K562 (cell line): ENCODE data around the gene CXCL1. TPM values are rescaled to one million over a fixed set of nuclear protein-coding genes. Genes with fewer than 3 reads are reported as not detected.

Source experiments
- ATAC-seq: fragments of 200-7000 bp; cut with Tn5 transposase; 3 replicates; pipeline ENCODE4 v1.9.1; 2020; ENCODE audit warnings: moderate library complexity
- BruUV-seq: library from RNA; stranded (reverse); fragments of 400-500 nt; replicated peaks from 2 replicates; lab custom pipeline; 2021; lab: Mats Ljungman, UMichigan
- CTCF ChIA-PET: fragments of 300-600 bp; formaldehyde crosslinking; extraction: SDS; loops from one replicate; lab custom pipeline; 2021; ENCODE audit warnings: low intra/inter-chr PET ratio; lab: Yijun Ruan, JAX
- POLR2A ChIA-PET: fragments of 300-600, 350-650 bp; sonication (Branson Sonifier 250); formaldehyde crosslinking; extraction: SDS; loops from one replicate; lab custom pipeline; 2021; ENCODE audit warnings: antibody characterized with exemption, inconsistent platforms; lab: Yijun Ruan, JAX
- DNase-seq, 4 experiments: peaks; one replicate each; pipeline versions ENCODE4 v3.0.0 to v3.0.0-alpha.2; 2011 to 2018; ENCODE audit warnings: low spot score in 3 of 4, mixed read lengths in 3 of 4; ENCODE audit errors: extremely low read depth in 1 of 4
- FAIRE-seq: peaks from 2 replicates; lab custom pipeline; 2011; peaks lifted over from hg19 to GRCh38; lab: Jason Lieb, UNC
- H2AFZ ChIP-seq: 2 replicates; pipeline ENCODE4 v1.6.0; 2011; ENCODE audit warnings: low read depth, low read length, control low read depth, inconsistent platforms
- H3K27ac ChIP-seq: fragments of 200-600 bp; 3 replicates; pipeline ENCODE4 v1.8.0; 2011; ENCODE audit warnings: low read depth, mild to moderate bottlenecking, control low read depth, inconsistent platforms, low read length, moderate library complexity, mixed read lengths; ENCODE audit errors: extremely low read depth
- H3K27me3 ChIP-seq, 2 experiments: fragments of 300-600 bp in 1 of 2; 2 replicates in 1 of 2; 3 replicates in 1 of 2; pipeline versions ENCODE4 v1.6.0 to v1.8.0; 2011; ENCODE audit warnings: inconsistent platforms in 2 of 2, low read length in 2 of 2, mild to moderate bottlenecking in 1 of 2, mixed read lengths in 1 of 2, moderate library complexity in 1 of 2; ENCODE audit not compliant: control insufficient read depth in 2 of 2, insufficient read depth in 2 of 2
- H3K36me3 ChIP-seq: fragments of 300-600 bp; 3 replicates; pipeline ENCODE4 v1.8.0; 2011; ENCODE audit warnings: mild to moderate bottlenecking, low read length, inconsistent platforms; ENCODE audit not compliant: control insufficient read depth, insufficient read depth
- H3K4me1 ChIP-seq, 2 experiments: fragments of 200-600 bp in 1 of 2; replicated peaks in 1 of 2; 2 replicates in 1 of 2; 3 replicates in 1 of 2; pipeline versions ENCODE4 v1.5.1 to v1.8.0; 2011; ENCODE audit warnings: inconsistent platforms in 2 of 2, low read length in 2 of 2, mild to moderate bottlenecking in 1 of 2, mixed read lengths in 1 of 2, moderate library complexity in 1 of 2; ENCODE audit not compliant: control insufficient read depth in 2 of 2, insufficient read depth in 2 of 2
- H3K4me2 ChIP-seq: 2 replicates; pipeline ENCODE4 v1.6.1; 2011; ENCODE audit warnings: low read length, control low read depth, inconsistent platforms, mixed read lengths; ENCODE audit not compliant: insufficient read depth
- H3K4me3 ChIP-seq: fragments of 200-600 bp; sonication (generic), shearing (Covaris generic); 2 replicates; pipeline ENCODE4 v1.5.1; 2016; ENCODE audit warnings: control low read depth, inconsistent platforms
- H3K79me2 ChIP-seq: fragments of 200-600 bp; 3 replicates; pipeline ENCODE4 v1.8.0; 2011; ENCODE audit warnings: low read length, inconsistent platforms; ENCODE audit not compliant: control insufficient read depth, insufficient read depth
- H3K9ac ChIP-seq, 2 experiments: 2 replicates each; pipeline versions ENCODE4 v1.6.0 to v1.6.1; 2011; ENCODE audit warnings: low read depth in 2 of 2, low read length in 2 of 2, control low read depth in 1 of 2, inconsistent platforms in 1 of 2, mild to moderate bottlenecking in 1 of 2, mixed read lengths in 1 of 2; ENCODE audit not compliant: insufficient read depth in 1 of 2
- H3K9me1 ChIP-seq: one replicate; pipeline ENCODE4 v1.6.0; 2011; ENCODE audit warnings: inconsistent platforms, mild to moderate bottlenecking, low read length, moderate library complexity; ENCODE audit not compliant: control insufficient read depth, insufficient read depth
- H3K9me3 ChIP-seq: replicated peaks from 2 replicates; pipeline ENCODE4 v1.5.1; 2011; ENCODE audit warnings: low read depth, low read length, inconsistent platforms; ENCODE audit not compliant: control insufficient read depth, insufficient read depth
- H4K20me1 ChIP-seq: replicated peaks from 2 replicates; pipeline ENCODE4 v1.6.1; 2011; ENCODE audit warnings: low read length, inconsistent platforms, mixed read lengths; ENCODE audit not compliant: control insufficient read depth, insufficient read depth
- ATF7 ChIP-seq: fragments of 450-650 bp; IDR thresholded peaks from 2 replicates; pipeline ENCODE4 v1.7.1; 2014; ENCODE audit warnings: mild to moderate bottlenecking, moderate library complexity
- CEBPG ChIP-seq, 3 experiments: fragments of 200-800 bp in 1 of 3; sonication (Bioruptor generic) in 1 of 3; sonication (generic) in 1 of 3; formaldehyde crosslinking in 1 of 3; IDR thresholded peaks in 2 of 3; conservative IDR thresholded peaks in 1 of 3; 2 replicates each; pipeline versions ENCODE4 v1.6.1 to v1.8.0; 2016 to 2022; ENCODE audit warnings: missing compliant biosample characterization in 2 of 3, missing genetic modification characterization in 2 of 3, mild to moderate bottlenecking in 1 of 3, missing genetic modification reagents in 1 of 3
- DMBX1 ChIP-seq: fragments of 250-450 bp; sonication (Bioruptor Pico); IDR thresholded peaks from 2 replicates; pipeline ENCODE4 v1.8.0; 2022; ENCODE audit warnings: inconsistent platforms, mild to moderate bottlenecking, moderate library complexity, borderline replicate concordance
- EP300 ChIP-seq: IDR thresholded peaks from 2 replicates; pipeline ENCODE4 v1.6.1; 2012; ENCODE audit warnings: low read length, improper control_type of control experiment
- EWSR1 ChIP-seq: fragments of 450-650 bp; IDR thresholded peaks from 2 replicates; pipeline ENCODE4 v1.6.1; 2018; ENCODE audit warnings: borderline replicate concordance, mild to moderate bottlenecking, low read depth, moderate library complexity; ENCODE audit not compliant: partially characterized antibody
- MECOM ChIP-seq: fragments of 250-450 bp; sonication (Bioruptor Pico); IDR thresholded peaks from 2 replicates; pipeline ENCODE4 v1.8.0; 2022; ENCODE audit warnings: inconsistent platforms
- MIER1 ChIP-seq: fragments of 450-650 bp; IDR thresholded peaks from 2 replicates; pipeline ENCODE4 v1.6.1; 2016; ENCODE audit warnings: antibody characterized with exemption, mild to moderate bottlenecking, low read depth
- NFIX ChIP-seq: fragments of 250-450 bp; sonication (Bioruptor Pico); IDR thresholded peaks from 2 replicates; pipeline ENCODE4 v1.4.0; 2020; ENCODE audit warnings: low read depth, mild to moderate bottlenecking, moderate library complexity
- NFRKB ChIP-seq: fragments of 450-650 bp; IDR thresholded peaks from 2 replicates; pipeline ENCODE4 v1.6.1; 2016; ENCODE audit warnings: low read depth
- PHF8 ChIP-seq: fragments of 200-600 bp; sonication (generic); IDR thresholded peaks from 2 replicates; pipeline ENCODE4 v1.6.1; 2012; ENCODE audit warnings: mixed run types, mild to moderate bottlenecking, inconsistent platforms, low read length, moderate library complexity, borderline replicate concordance
- PTRF ChIP-seq: fragments of 450-650 bp; IDR thresholded peaks from 2 replicates; pipeline ENCODE4 v1.6.1; 2016; ENCODE audit warnings: mild to moderate bottlenecking, missing genetic modification characterization, missing compliant biosample characterization
- RBM39 ChIP-seq: fragments of 200-400 bp; formaldehyde crosslinking; optimal IDR thresholded peaks from 2 replicates; pipeline ENCODE3; 2018; ENCODE audit warnings: low read depth, low read length
- SMARCA5 ChIP-seq: fragments of 450-650 bp; IDR thresholded peaks from 2 replicates; pipeline ENCODE4 v1.6.1; 2016
- SPI1 ChIP-seq: IDR thresholded peaks from 2 replicates; pipeline ENCODE4 v1.6.1; 2011; ENCODE audit warnings: low read depth, low read length, control low read depth, borderline replicate concordance
- SUPT5H ChIP-seq: fragments of 450-650 bp; IDR thresholded peaks from 2 replicates; pipeline ENCODE4 v1.6.1; 2016
- ZBTB17 ChIP-seq: fragments of 450-650 bp; formaldehyde crosslinking; IDR thresholded peaks from 2 replicates; pipeline ENCODE4 v1.4.0; 2020; ENCODE audit warnings: mild to moderate bottlenecking
- ZC3H8 ChIP-seq: fragments of 450-650 bp; IDR thresholded peaks from 2 replicates; pipeline ENCODE4 v1.6.1; 2017
- ZNF224 ChIP-seq: sonication (generic); formaldehyde crosslinking; IDR thresholded peaks from 2 replicates; pipeline ENCODE4 v1.8.0; 2022; ENCODE audit warnings: mild to moderate bottlenecking, missing genetic modification reagents
- ZNF354B ChIP-seq: fragments of 250-450 bp; sonication (Bioruptor Pico); IDR thresholded peaks from 2 replicates; pipeline ENCODE4 v1.4.0; 2020
- ZNF444 ChIP-seq: fragments of 250-450 bp; sonication (Bioruptor Pico); IDR thresholded peaks from 2 replicates; pipeline ENCODE4 v1.4.0; 2020; ENCODE audit warnings: mild to moderate bottlenecking, moderate library complexity
- ZNF696 ChIP-seq: fragments of 250-450 bp; sonication (Bioruptor Pico); conservative IDR thresholded peaks from 2 replicates; pipeline ENCODE4 v1.4.0; 2020; ENCODE audit warnings: mild to moderate bottlenecking, moderate library complexity
- ZNF785 ChIP-seq: fragments of 250-450 bp; sonication (Bioruptor Pico); IDR thresholded peaks from 2 replicates; pipeline ENCODE4 v1.4.0; 2020; ENCODE audit warnings: mild to moderate bottlenecking
- ZZZ3 ChIP-seq: fragments of 450-650 bp; IDR thresholded peaks from 2 replicates; pipeline ENCODE4 v1.6.1; 2016; ENCODE audit warnings: antibody characterized with exemption, mild to moderate bottlenecking, moderate library complexity
- WGBS: fragments of 100-300 bp; shearing (Covaris generic); methylation state at CpG from one replicate; pipeline ENCODE4 v1.1.6; 2016; ENCODE audit warnings: low coverage, mixed read lengths; ENCODE audit not compliant: insufficient coverage; ENCODE audit errors: missing lambda C conversion rate; 5-methylcytosine and 5-hydroxymethylcytosine counted together
- in situ Hi-C: fragments of 300-500 bp; cut with MboI; formaldehyde crosslinking; loops from 4 replicates; pipeline ENCODE4 v1.15.0; 2018; ENCODE audit warnings: inconsistent platforms, mixed read lengths
- intact Hi-C: fragments of 100-400 bp; cut with micrococcal nuclease; formaldehyde crosslinking; loops from 2 replicates; pipeline ENCODE4 v1.14.2; 2022
- polyA plus RNA-seq, 8 experiments: library from polyadenylated mRNA; depleted of rRNA in 4 of 8; stranded (reverse) in 5 of 8; unstranded in 3 of 8; fragments of >200 nt; fragmentation: Nextera tagmentation in 2 of 8; fragmentation: Illumina TruSeq in 1 of 8; extraction: Ambion mirVana in 2 of 8; extraction: Trizol in 1 of 8; gene quantifications; 2 replicates each; pipeline versions ENCODE4 v1.2.1 to v1.2.3, GENCODE V29; 2011 to 2014; ENCODE audit warnings: inconsistent platforms in 1 of 8, missing spikeins in 1 of 8
- total RNA-seq, 7 experiments: library from RNA; depleted of rRNA in 6 of 7; stranded (reverse); fragments of >200 nt in 6 of 7; fragmentation: Illumina TruSeq in 2 of 7; extraction: Trizol in 2 of 7; gene quantifications; 2 replicates each; pipeline versions ENCODE4 v1.2.1 to v1.2.3, GENCODE V29; 2011 to 2021; ENCODE audit warnings: low replicate concordance in 1 of 7
- TF ChIP-seq, protein P1 (sequence below): sonication (generic); formaldehyde crosslinking; IDR thresholded peaks from 2 replicates; pipeline ENCODE4 v1.5.0; 2020; ENCODE audit warnings: missing genetic modification reagents
- TF ChIP-seq, protein P2 (sequence below): sonication (generic); formaldehyde crosslinking; IDR thresholded peaks from 2 replicates; pipeline ENCODE4 v1.9.0; 2022; ENCODE audit warnings: mild to moderate bottlenecking, missing genetic modification reagents

The CXCL1 gene
- total and polyA plus RNA-seq, 9 of the 15 experiments (the other 6 are each of a cell fraction or from before 2014, with no cell fraction given) = 0.07 to 2.2 (median 0.32) TPM; not detected in 3

DNA sequence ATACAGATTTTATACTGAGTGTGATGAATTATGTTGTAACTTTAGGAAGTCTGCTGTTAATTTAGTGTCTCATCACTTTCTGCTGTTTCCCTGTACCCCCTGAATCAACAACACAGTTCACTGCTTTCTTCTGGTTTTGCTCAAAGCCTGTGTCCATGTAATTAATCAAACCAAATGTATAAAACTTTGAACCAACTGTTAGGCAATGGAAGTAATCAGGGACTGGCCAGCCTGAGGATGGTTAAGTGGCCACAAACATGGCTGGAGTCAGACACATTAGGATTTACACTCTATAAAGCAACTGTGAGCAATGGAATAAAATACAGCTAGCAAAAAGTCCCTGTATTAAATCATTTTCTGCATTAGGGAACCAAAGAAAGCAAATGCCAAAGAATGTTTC is 42.6 kb downstream of the CXCL1 start:
- H3K4me2 ChIP-seq = no peak overlapping the region
- no peak for FAIRE-seq

DNA sequence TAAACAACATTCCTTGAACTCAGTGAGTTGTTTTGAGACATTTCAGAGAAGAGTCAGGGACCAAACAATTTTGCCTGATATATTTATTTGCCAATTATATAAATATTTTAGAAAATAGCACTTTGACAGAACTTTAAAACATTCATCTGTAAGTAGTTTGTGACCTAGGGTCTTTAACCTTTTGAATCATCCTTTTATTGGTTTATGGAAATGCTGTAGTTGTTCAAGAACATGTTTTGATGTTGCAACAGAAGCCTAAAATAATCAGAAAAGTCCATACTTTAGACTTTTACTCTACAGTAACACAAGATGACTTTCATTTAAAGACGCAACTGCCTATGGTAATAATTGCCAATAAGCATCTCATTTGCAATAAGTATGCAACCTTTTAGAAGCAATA is 43.0 kb downstream of the CXCL1 start:
- H2AFZ ChIP-seq = no peak overlapping the region
- no peak for ATAC-seq

More for the DNA sequence above, 42.6 kb downstream of the CXCL1 start:
- Histone ChIP-seq H3K27me3 (no peaks in the 10 kb centered on the region), H2AFZ (no peak overlapping the region), H3K36me3 (no peaks in the 10 kb centered on the region), H3K9me3 (no peaks in the 10 kb centered on the region), H4K20me1 (no peaks in the 10 kb centered on the region), H3K9ac (no peak overlapping the region), H3K9me1 (no peaks in the 10 kb centered on the region), H3K4me3 (no peak overlapping the region), H3K27ac (no peak overlapping the region), H3K4me1 (0 out of 5 replicates have a peak, but pooled peaks cover 0 to 2% of the 10 kb centered on the region in 2 experiments), H3K79me2 (no peaks in the 10 kb centered on the region)
- ATAC-seq = no peak
- no peak for DNase-seq
- intact Hi-C loops = loop anchor here (10.0 kb wide), 1 partner anchor 337 kb away; no protein-coding TSS in a partner anchor
- POLR2A ChIA-PET = no interaction called here
- TF ChIP-seq DMBX1 = no peak
- no peak for TF ChIP-seq ZNF224
- TF ChIP-seq NFIX (CRISPR knock-in tag) = no peak
- no peak for TF ChIP-seq ZBTB17 (CRISPR knock-in tag)
- no peak for TF ChIP-seq SUPT5H
- TF ChIP-seq MIER1 = no peak
- no peak for TF ChIP-seq MECOM (CRISPR knock-in tag)
- no peak for TF ChIP-seq SMARCA5
- TF ChIP-seq EP300 = no peak
- no peak for TF ChIP-seq ZC3H8
- TF ChIP-seq CEBPG (CRISPR knock-in tag; IDR thresholded peaks at IDR 0.05) = no peak
- TF ChIP-seq CEBPG (tag; conservative IDR thresholded peaks at IDR 0.05 in 1 of 2, IDR thresholded peaks at IDR 0.05 in 1 of 2) = no peak
- TF ChIP-seq PHF8 = no peak
- TF ChIP-seq NFRKB = no peak
- TF ChIP-seq PTRF = no peak
- no peak for TF ChIP-seq ZNF696 (CRISPR knock-in tag)
- TF ChIP-seq ZNF354B (CRISPR knock-in tag) = no peak
- no TSS peak for BruUV-seq
- CTCF ChIA-PET = no interaction called here
- in situ Hi-C loops = no loop called here

More for the DNA sequence above, 43.0 kb downstream of the CXCL1 start:
- no peak for DNase-seq
- WGBS = 0% methylated on average over 1 of the region's 1 CpG
- TF ChIP-seq, protein P1, sequence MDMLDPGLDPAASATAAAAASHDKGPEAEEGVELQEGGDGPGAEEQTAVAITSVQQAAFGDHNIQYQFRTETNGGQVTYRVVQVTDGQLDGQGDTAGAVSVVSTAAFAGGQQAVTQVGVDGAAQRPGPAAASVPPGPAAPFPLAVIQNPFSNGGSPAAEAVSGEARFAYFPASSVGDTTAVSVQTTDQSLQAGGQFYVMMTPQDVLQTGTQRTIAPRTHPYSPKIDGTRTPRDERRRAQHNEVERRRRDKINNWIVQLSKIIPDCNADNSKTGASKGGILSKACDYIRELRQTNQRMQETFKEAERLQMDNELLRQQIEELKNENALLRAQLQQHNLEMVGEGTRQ (CRISPR knock-in tag) = no peak
- TF ChIP-seq RBM39 (no peak), EWSR1 (no peak), ATF7 (no peak), SPI1 (no peak), ZZZ3 (no peak), ZNF444 (CRISPR knock-in tag) (no peak), ZNF785 (CRISPR knock-in tag) (no peak)
- TF ChIP-seq, protein P2, sequence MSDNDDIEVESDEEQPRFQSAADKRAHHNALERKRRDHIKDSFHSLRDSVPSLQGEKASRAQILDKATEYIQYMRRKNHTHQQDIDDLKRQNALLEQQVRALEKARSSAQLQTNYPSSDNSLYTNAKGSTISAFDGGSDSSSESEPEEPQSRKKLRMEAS (CRISPR knock-in tag) = no peak
- no peaks in the 10 kb centered on the region for H4K20me1 ChIP-seq
- no TSS peak for BruUV-seq
- H3K27ac ChIP-seq = no peak overlapping the region
- H3K4me3 ChIP-seq = no peak overlapping the region
- no peak overlapping the region for H3K9ac ChIP-seq
- no peaks in the 10 kb centered on the region for H3K9me1 ChIP-seq
- H3K4me1 ChIP-seq = 0 out of 5 replicates have a peak, but pooled peaks cover 0 to 2% of the 10 kb centered on the region in 2 experiments
- H3K4me2 ChIP-seq = no peak overlapping the region
- in situ Hi-C loops = no loop called here
- H3K9me3 ChIP-seq = no peaks in the 10 kb centered on the region
- intact Hi-C loops = loop anchor here (10.0 kb wide), 1 partner anchor 337 kb away; no protein-coding TSS in a partner anchor
- H3K36me3 ChIP-seq = no peaks in the 10 kb centered on the region
- CTCF ChIA-PET = no interaction called here
- no peak for FAIRE-seq
- no peaks in the 10 kb centered on the region for H3K27me3 ChIP-seq
- POLR2A ChIA-PET = no interaction called here
- no peaks in the 10 kb centered on the region for H3K79me2 ChIP-seq
